Measurements from ENCODE around the gene NRXN3.

GRCh38 chr14:78316052-78316451, 145.9 kb downstream of the NRXN3 start:
- no peak for TF ChIP-seq CTCF (IDR thresholded peaks at IDR 0.05 in 4 of 5, conservative IDR thresholded peaks at IDR 0.05 in 1 of 5)
- TF ChIP-seq POLR2A (IDR thresholded peaks at IDR 0.05) = no peak
